HS-27A (cell line): ENCODE results near the gene F10.

Experiments
- DNase-seq: peaks from one replicate; pipeline ENCODE4 v3.0.0-alpha.2; 2012; ENCODE audit warnings: low read depth, missing footprints

F10 gene

GRCh38 chr13:113138792-113139551 is 16.4 kb downstream of the F10 start:
- no peak for DNase-seq

- no peak for DNase-seq
Measured at GRCh38 chr13:113139577-113139976, 17.0 kb downstream of the F10 start.

- DNase-seq = no peak
Measured at GRCh38 chr13:113140677-113141600, 18.3 kb downstream of the F10 start.

- DNase-seq = no peak
Measured at GRCh38 chr13:113141601-113141970, 19.0 kb downstream of the F10 start.

- DNase-seq = no peak
Measured at GRCh38 chr13:113142876-113143275, 20.3 kb downstream of the F10 start.

- no peak for DNase-seq
Measured at GRCh38 chr13:113143466-113144254, 21.1 kb downstream of the F10 start.

- DNase-seq = no peak
Measured at GRCh38 chr13:113144255-113144629, 21.6 kb downstream of the F10 start.

GRCh38 chr13:113145496-113145895 is 22.9 kb downstream of the F10 start:
- no peak for DNase-seq

- no peak for DNase-seq
Measured at GRCh38 chr13:113145911-113146598, 23.5 kb downstream of the F10 start.

GRCh38 chr13:113146750-113147149 is 24.2 kb downstream of the F10 start:
- no peak for DNase-seq

GRCh38 chr13:113147206-113147605 is 24.6 kb downstream of the F10 start:
- DNase-seq = no peak

- DNase-seq = no peak
Measured at GRCh38 chr13:113148407-113148806, 25.8 kb downstream of the F10 start.

- no peak for DNase-seq
Measured at GRCh38 chr13:113148940-113149503, 26.4 kb downstream of the F10 start.

GRCh38 chr13:113149711-113150549 is 27.3 kb downstream of the F10 start:
- no peak for DNase-seq

- DNase-seq = no peak
Measured at GRCh38 chr13:113150550-113151365, 28.2 kb downstream of the F10 start.

GRCh38 chr13:113151745-113152690 is 29.4 kb downstream of the F10 start:
- no peak for DNase-seq

- DNase-seq = no peak
Measured at GRCh38 chr13:113152691-113152983, 30.0 kb downstream of the F10 start.

GRCh38 chr13:113152984-113153809 is 30.6 kb downstream of the F10 start:
- no peak for DNase-seq
